Kidney (tissue), 14 donors: ENCODE measurements around the gene PRR19. TPM values are rescaled to one million over a fixed set of nuclear protein-coding genes. Genes with fewer than 3 reads are reported as not detected.

Experiments used
- DNase-seq, 5 donors: peaks; one replicate each; pipeline ENCODE4 v3.0.0-alpha.2; 2013 to 2020
- FAIRE-seq: peaks from 2 replicates; lab custom pipeline; 2012; peaks lifted over from hg19 to GRCh38; lab: Jason Lieb, UNC
- H3K27ac ChIP-seq, 2 donors: one replicate each; pipeline ENCODE4 v1.7.0; 2013; ENCODE audit warnings: low read depth in 2 of 2, low read length in 2 of 2, inconsistent platforms in 1 of 2
- H3K27me3 ChIP-seq: one replicate; pipeline ENCODE4 v1.7.1; 2013; ENCODE audit warnings: low read length, inconsistent platforms; ENCODE audit not compliant: control insufficient read depth, insufficient read depth
- H3K36me3 ChIP-seq, 3 donors: one replicate each; pipeline versions ENCODE4 v1.7.0 to v1.7.1; 2013; ENCODE audit warnings: low read length in 3 of 3, control low read depth in 1 of 3, inconsistent platforms in 1 of 3; ENCODE audit not compliant: insufficient read depth in 3 of 3, control insufficient read depth in 2 of 3
- H3K4me1 ChIP-seq, 3 donors: one replicate each; pipeline versions ENCODE4 v1.7.0 to v1.7.1; 2013; ENCODE audit warnings: low read length in 3 of 3, inconsistent platforms in 1 of 3, low read depth in 1 of 3; ENCODE audit not compliant: control insufficient read depth in 2 of 3, insufficient read depth in 2 of 3
- H3K4me3 ChIP-seq, 3 donors: one replicate each; pipeline versions ENCODE4 v1.7.0 to v1.8.1; 2013; ENCODE audit warnings: low read length in 3 of 3, control low read depth in 1 of 3, inconsistent platforms in 1 of 3
- H3K9ac ChIP-seq, 3 donors: one replicate each; pipeline versions ENCODE4 v1.7.0 to v1.7.1; 2013; ENCODE audit warnings: low read length in 3 of 3, control low read depth in 1 of 3, inconsistent platforms in 1 of 3
- H3K9me3 ChIP-seq, 3 donors: one replicate each; pipeline versions ENCODE4 v1.7.0 to v1.7.1; 2013; ENCODE audit warnings: low read length in 3 of 3, control low read depth in 1 of 3, inconsistent platforms in 1 of 3; ENCODE audit not compliant: control insufficient read depth in 2 of 3, insufficient read depth in 1 of 3
- intact Hi-C: fragments of 100-400 bp; cut with DNase I; formaldehyde crosslinking; loops from one replicate; pipeline ENCODE4 v1.11.1; 2022
- polyA plus RNA-seq: library from polyadenylated mRNA; stranded (reverse); fragments of 350-450 nt; fragmentation: Illumina TruSeq; extraction: RNeasy Lipid Tissue Mini Kit (QIAGEN cat#74804); gene quantifications from one replicate; pipeline ENCODE4 v1.2.3, GENCODE V29; 2014; ENCODE audit warnings: low read depth, low replicate concordance; ENCODE audit not compliant: insufficient read depth
- total RNA-seq: library from RNA; stranded (reverse); fragmentation: NEBNext Ultra II Directional; extraction: Animal tissue kit (Norgen Biotek cat#: 25700); gene quantifications from one replicate; pipeline ENCODE4 v1.2.1, GENCODE V29; 2021
- TF ChIP-seq, protein P1 (sequence below): IDR thresholded peaks from 3 replicates; pipeline ENCODE4 v1.5.1; 2012; ENCODE audit warnings: mild to moderate bottlenecking, moderate library complexity, borderline replicate concordance; ENCODE audit not compliant: insufficient read depth; ENCODE audit errors: extremely low read depth
- donor health status: control.
- donor health status: control.
- donor health status: control.
- donor health status: control.
- donor health status: control.
- donor health status: DM: yes; HTN: yes; CAD: no.
- donor health status: Normal renal cell carcinoma (clear cell type).

PRR19 gene
- total and polyA plus RNA-seq, 2 donors from 2014 or later, result 0.47 to 0.71 TPM

DNA sequence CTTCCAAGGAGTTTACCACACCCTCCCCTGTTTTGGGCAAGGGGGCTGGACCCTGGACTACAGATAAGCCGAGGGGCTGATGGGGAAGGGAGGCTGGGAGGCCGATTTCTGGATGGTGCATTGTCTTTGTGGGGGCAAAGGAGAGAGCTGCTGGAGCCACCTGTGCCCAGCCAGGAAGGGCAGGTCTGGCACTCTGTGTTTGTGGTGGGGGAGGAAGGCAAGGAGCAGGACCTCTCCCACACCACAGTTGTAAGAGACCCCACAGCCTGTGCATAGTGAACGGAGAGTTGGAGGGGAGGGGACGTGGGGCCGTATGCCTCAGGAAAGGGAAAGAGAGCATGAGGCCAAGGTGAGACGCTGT is 16.0 kb upstream of the PRR19 start:
- peak overlapping the region in 1 of 3 donors; percentile 51 for H3K9ac ChIP-seq
- H3K27me3 ChIP-seq, result no peaks in the 10 kb centered on the region
- H3K36me3 ChIP-seq, result peaks cover 0 to 27% (median 12%) of the 10 kb centered on the region in 3 donors
- intact Hi-C loops, result no loop called here
- DNase-seq (no peak), FAIRE-seq (no peak)
- H3K9me3 ChIP-seq, result no peaks in the 10 kb centered on the region
- peaks cover 10 to 38% (median 35%) of the 10 kb centered on the region in 3 donors for H3K4me1 ChIP-seq
- TF ChIP-seq, protein P1, sequence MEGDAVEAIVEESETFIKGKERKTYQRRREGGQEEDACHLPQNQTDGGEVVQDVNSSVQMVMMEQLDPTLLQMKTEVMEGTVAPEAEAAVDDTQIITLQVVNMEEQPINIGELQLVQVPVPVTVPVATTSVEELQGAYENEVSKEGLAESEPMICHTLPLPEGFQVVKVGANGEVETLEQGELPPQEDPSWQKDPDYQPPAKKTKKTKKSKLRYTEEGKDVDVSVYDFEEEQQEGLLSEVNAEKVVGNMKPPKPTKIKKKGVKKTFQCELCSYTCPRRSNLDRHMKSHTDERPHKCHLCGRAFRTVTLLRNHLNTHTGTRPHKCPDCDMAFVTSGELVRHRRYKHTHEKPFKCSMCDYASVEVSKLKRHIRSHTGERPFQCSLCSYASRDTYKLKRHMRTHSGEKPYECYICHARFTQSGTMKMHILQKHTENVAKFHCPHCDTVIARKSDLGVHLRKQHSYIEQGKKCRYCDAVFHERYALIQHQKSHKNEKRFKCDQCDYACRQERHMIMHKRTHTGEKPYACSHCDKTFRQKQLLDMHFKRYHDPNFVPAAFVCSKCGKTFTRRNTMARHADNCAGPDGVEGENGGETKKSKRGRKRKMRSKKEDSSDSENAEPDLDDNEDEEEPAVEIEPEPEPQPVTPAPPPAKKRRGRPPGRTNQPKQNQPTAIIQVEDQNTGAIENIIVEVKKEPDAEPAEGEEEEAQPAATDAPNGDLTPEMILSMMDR, result no peak
- peak overlapping the region; percentile 79 to 84 for H3K27ac ChIP-seq
- H3K4me3 ChIP-seq, result peak overlapping the region; percentile 3 to 74 (median 36)

DNA sequence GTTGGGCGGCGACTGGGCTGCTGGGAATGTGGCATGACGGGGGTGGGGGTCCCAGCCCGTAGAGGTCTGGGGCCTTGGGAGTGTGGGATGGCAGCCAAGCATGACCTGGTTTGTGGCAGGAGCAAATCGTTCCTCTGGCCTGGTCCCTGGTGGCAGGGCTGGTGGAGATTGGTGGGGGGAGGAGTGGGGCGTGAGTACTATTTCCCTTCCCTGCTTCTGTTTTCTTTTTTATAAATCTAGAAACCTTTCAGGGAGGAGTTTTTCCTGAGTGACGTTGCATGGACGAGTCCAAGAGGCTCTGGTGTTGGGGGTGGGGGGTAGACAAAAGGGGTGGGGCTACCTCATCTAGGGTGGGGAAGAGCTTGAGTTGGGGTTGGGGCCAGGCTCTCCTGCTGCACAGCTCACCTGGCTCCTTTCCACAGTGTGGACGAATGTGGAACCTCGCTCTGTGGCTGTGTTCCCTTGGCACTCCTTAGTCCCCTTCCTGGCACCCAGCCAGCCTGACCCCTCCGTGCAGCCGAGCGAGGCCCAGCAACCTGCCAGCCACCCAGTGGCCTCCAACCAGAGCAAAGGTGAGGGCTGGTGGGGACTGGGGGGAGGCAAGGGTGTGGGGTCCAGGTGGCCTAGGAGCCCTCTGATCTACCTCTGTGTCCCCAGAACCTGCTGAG is 15.4 kb upstream of the PRR19 start:
- Histone ChIP-seq H3K4me3 (peak overlapping the region; percentile 3 to 74 (median 36)), H3K36me3 (peaks cover 0 to 27% (median 12%) of the 10 kb centered on the region in 3 donors), H3K9ac (peak overlapping the region in 1 of 3 donors; percentile 51), H3K27me3 (no peaks in the 10 kb centered on the region), H3K9me3 (no peaks in the 10 kb centered on the region), H3K4me1 (peaks cover 10 to 35% (median 33%) of the 10 kb centered on the region in 3 donors), H3K27ac (peak overlapping the region; percentile 79 to 84)
- no peak for FAIRE-seq
- intact Hi-C loops, result no loop called here
- TF ChIP-seq, protein P1, result no peak
- peak; percentile 85 to 92 (median 89) for DNase-seq

DNA sequence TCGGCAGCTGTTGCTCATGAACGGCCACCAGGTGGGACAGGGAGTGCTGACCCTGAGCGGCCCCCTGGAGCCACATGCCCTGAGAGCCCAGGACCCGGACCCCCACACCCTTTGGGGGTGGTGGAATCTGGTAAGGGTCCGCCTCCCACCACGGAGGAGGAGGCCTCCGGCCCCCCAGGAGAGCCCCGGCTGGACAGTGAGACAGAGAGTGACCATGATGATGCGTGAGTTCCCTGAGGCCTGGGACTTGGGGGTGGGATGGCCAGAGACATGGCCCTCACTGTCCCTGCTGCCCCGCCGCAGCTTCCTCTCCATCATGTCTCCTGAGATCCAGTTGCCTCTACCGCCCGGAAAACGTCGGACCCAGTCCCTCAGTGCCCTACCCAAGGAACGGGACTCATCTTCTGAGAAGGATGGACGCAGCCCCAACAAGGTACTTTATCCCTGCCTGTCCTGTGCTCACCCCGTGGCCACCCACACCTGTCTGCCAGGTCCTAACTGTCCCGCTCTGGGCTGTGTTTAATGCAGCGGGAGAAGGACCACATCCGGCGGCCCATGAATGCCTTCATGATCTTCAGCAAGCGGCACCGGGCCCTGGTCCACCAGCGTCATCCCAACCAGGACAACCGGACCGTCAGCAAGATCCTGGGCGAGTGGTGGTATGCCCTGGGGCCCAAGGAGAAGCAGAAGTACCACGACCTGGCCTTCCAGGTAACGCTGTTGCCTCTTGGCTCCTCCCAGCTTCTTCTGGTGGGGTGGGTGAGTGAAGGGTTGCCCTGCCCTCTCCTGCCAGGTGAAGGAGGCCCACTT is 14.7 kb upstream of the PRR19 start:
- intact Hi-C loops, result no loop called here
- DNase-seq, result peak in 2 of 5 donors; percentile 52 to 72

More for the DNA sequence above, 14.7 kb upstream of the PRR19 start:
- H3K36me3 ChIP-seq, result peaks cover 0 to 27% (median 12%) of the 10 kb centered on the region in 3 donors
- H3K9me3 ChIP-seq, result no peaks in the 10 kb centered on the region
- H3K9ac ChIP-seq, result no peak overlapping the region
- FAIRE-seq, result no peak
- peaks cover 10 to 29% (median 28%) of the 10 kb centered on the region in 3 donors for H3K4me1 ChIP-seq
- no peak overlapping the region for H3K4me3 ChIP-seq
- no peak overlapping the region for H3K27ac ChIP-seq
- H3K27me3 ChIP-seq, result no peaks in the 10 kb centered on the region
- TF ChIP-seq, protein P1, result no peak
